ENCODE data around the gene TEX51. TPM values are rescaled to one million over a fixed set of nuclear protein-coding genes. Genes with fewer than 3 reads are reported as not detected.

Gene TEX51
- total and polyA plus RNA-seq, 2 donors (not counting 3 experiments of a cell fraction or from before 2014, with no cell fraction given) = not detected

DNA sequence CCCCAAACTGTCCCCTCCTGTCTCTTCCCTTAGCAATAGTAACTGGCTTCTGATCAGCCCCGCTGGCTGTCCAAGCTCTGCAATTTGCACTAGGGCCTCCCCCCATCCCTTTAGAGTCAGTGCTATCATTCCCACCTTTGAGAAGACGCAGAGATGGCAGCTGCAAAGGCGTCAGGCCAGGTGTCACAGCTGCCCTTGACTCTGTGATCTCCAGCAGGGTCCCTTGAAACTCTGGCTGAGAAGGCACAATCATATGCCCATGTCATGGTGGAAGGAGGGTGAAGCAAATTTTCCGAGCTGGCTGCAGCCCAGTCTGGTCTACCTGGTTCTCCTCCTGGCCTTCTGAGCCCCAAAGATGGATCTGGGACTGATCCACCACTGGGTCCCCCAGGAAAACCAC lies 49.2 kb upstream of the TEX51 start:
- Histone ChIP-seq H3K36me3 (ENCODE audit: control insufficient read depth in 2 of 2, extremely low read depth in 1 of 2, insufficient read depth in 2 of 2, low read length in 2 of 2) (no peaks in the 10 kb centered on the region), H3K27me3 (ENCODE audit: control insufficient read depth in 2 of 2, insufficient read depth in 2 of 2, low read length in 2 of 2) (no peaks in the 10 kb centered on the region), H3K4me3 (replicated peaks in 1 of 3; ENCODE audit: insufficient read depth in 1 of 3, low read depth in 1 of 3, low read length in 3 of 3) (no peak overlapping the region), H4K20me1 (replicated peaks; ENCODE audit: control insufficient read depth, extremely low read depth, insufficient read depth, low read length) (no peaks in the 10 kb centered on the region), H3K4me1 (ENCODE audit: control insufficient read depth, extremely low read depth, insufficient read depth, low read length) (no peaks in the 10 kb centered on the region), H3K9ac (replicated peaks; ENCODE audit: extremely low read depth, insufficient read depth, low read length) (no peak overlapping the region), H3K27ac (ENCODE audit: insufficient read depth, low read depth, low read length) (no peak overlapping the region), H3K9me3 (replicated peaks; ENCODE audit: control insufficient read depth, insufficient read depth, low read length) (no peaks in the 10 kb centered on the region), H3K4me2 (ENCODE audit: insufficient read depth, low read length) (no peak overlapping the region), H2AFZ (ENCODE audit: low read depth, low read length) (no peak overlapping the region), H3K79me2 (ENCODE audit: control insufficient read depth, insufficient read depth, low read length) (no peaks in the 10 kb centered on the region), H3K9me1 (replicated peaks; ENCODE audit: control insufficient read depth, extremely low read depth, insufficient read depth, low read length) (no peaks in the 10 kb centered on the region)
- DNase-seq (ENCODE audit: low read depth, low spot score) = no peak
- dilution Hi-C loops (cut with MboI; ENCODE audit: extremely low pct_ligation_motif_present, low sequenced_read_pairs) (no loop called here), intact Hi-C loops (cut with micrococcal nuclease) (no loop called here)
- CTCF ChIA-PET = interaction anchor here (0.6 kb wide), 1 partner anchor 18 kb away, joined by 3 read pairs; no protein-coding TSS in a partner anchor
- BruUV-seq (replicated peaks) = no TSS peak
- POLR2A ChIA-PET = no interaction called here
- FAIRE-seq = no peak
- no peak for TF ChIP-seq EZH2 (IDR thresholded peaks at IDR 0.05; ENCODE audit: borderline replicate concordance, low read depth, low read length, severe bottlenecking)
- no peak for TF ChIP-seq CTCF (IDR thresholded peaks at IDR 0.05; ENCODE audit: extremely low read depth in 1 of 2, insufficient read depth in 1 of 2, low read depth in 1 of 2, low read length in 2 of 2)
- TF ChIP-seq POLR2A (IDR thresholded peaks at IDR 0.05; ENCODE audit: low read depth, low read length) = no peak
- no peak for TF ChIP-seq JUN (IDR thresholded peaks at IDR 0.05; ENCODE audit: borderline replicate concordance, insufficient read depth, insufficient read length, low read depth)
- no peak for TF ChIP-seq FOS (IDR thresholded peaks at IDR 0.05; ENCODE audit: borderline replicate concordance, insufficient read depth, low read length)
- TF ChIP-seq MYC (IDR thresholded peaks at IDR 0.05; ENCODE audit: low read depth, low read length) = no peak
- TF ChIP-seq GATA2 (IDR thresholded peaks at IDR 0.05; ENCODE audit: insufficient read depth, insufficient read length, low read depth, low read length) = no peak
- no peak for TF ChIP-seq POLR2AphosphoS5 (IDR thresholded peaks at IDR 0.05; ENCODE audit: insufficient read depth, low read depth, low read length)
- no peak for TF ChIP-seq MAX (IDR thresholded peaks at IDR 0.05; ENCODE audit: insufficient read depth, insufficient read length)

Data from endothelial cell of umbilical vein (primary cell).